NCI-H1092 (cell line): ENCODE results near the gene NKAPL.
A peak's percentile ranks its signal among the peaks of the same experiment; 100 is the strongest.

Experiments used
- DNase-seq: peaks from one replicate; lab custom pipeline; 2025; lab: John Stamatoyannopoulos, UW

NKAPL gene

GRCh38 chr6:28258877-28259777, at the start of gene NKAPL:
Gene NKAPL (plus strand): TSS chr6:28259297. CDS start chr6:28259372, 75 bp downstream.
- no peak for DNase-seq

DNA sequence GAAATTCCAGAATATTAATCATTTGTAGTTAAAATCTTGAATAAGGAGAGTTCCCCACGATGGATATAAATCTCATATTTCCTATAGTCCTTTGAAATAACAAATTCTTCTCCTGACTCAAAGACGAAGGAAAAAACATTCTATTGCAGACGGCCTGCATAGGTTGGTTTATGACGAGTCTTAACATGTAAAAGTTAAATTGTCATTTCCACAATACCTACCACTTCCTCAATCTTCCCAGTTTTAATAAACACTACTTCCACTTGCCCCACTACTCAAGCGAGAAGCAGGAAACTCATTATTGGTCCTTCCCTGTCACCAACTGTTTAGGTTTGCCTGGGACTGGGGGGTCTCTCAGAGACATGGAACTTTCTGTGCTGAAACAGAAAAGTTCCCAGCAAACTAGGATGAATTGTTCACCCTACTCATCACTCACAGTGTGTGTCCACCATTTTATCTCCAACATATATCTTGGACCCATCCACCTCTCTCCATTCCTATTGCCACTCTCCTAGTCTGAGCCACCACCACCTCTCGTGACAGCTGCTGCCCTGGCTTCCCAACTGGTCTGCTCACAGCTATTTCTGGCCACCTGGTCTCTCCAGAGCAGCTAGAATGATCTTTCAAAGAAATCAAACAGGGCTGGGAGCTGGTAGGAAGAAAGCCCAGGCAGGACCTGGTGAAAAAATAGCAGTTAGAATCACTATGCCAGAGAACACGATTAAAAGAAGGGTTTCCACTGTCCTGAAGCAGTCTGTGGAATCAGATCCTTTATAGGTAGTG, 49.2 kb upstream of the NKAPL start:
- DNase-seq, result no peak

- DNase-seq, result no peak
These were observed 47.1 kb upstream of the NKAPL start for GRCh38 chr6:28211840-28212509.

GRCh38 chr6:28212510-28213212, 46.4 kb upstream of the NKAPL start:
- peak; percentile 6 for DNase-seq

DNA sequence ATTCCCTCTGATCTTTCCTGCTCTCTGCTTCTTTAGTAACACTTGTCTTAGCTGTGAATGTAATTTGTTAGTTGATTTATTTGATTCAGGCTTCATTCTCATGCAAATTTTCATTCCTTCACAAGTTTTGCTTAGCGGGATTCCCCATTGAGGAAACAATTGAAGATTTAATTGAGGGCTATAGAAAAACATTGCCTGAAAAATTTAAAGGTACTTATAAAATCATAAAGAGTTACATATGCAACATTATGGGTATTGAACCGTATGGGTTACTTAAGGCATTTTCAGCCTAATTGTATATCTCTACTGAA, 45.9 kb upstream of the NKAPL start:
- no peak for DNase-seq

GRCh38 chr6:28215425-28215824, 43.7 kb upstream of the NKAPL start:
- no peak for DNase-seq

GRCh38 chr6:28217890-28218289, 41.2 kb upstream of the NKAPL start:
- no peak for DNase-seq

- DNase-seq, result peak; percentile 40
These were observed 40.5 kb upstream of the NKAPL start for GRCh38 chr6:28218312-28219248.

DNA sequence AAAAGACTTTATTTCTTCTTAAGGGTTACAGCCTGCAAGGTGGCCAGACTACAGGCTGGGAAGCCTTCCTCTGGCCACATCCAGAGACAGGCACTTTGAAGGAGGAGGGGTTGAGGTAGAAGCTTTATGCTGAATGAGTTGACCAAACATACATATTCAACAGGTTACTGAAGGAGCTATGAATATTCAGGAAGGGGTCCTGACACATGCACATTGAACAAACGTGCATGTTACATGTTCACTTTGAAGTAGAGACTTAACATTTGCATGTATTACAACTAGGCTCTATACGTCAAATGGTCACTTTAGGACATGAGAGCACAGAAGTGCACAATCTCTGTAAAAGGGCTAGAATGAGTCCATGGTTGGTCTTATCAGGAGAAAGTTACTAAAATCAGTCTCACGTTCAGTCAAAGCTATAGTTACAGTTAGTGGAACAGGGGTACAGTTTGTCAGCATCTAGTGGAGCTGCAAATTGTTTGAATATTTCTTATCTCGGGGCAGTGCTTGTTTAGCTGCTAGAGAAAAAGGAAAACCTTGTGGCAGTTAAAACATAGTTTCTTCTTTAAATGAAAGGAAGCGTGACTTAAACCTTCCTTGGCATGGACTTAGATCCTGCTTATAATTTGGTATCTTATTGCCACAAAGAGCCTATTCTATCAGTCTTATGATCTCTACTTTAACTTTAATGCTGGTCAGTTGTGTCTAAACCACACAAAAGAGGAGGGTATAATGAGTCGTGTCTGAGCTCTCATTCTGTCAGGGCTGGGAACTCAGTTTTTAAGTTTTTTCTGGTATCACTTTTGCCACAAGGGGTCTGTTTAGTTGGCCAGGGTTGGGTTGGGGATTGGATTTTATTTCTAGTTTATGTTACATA, 38.6 kb upstream of the NKAPL start:
- no peak for DNase-seq

- DNase-seq, result no peak
These were observed 34.7 kb upstream of the NKAPL start for GRCh38 chr6:28224131-28225055.

DNA sequence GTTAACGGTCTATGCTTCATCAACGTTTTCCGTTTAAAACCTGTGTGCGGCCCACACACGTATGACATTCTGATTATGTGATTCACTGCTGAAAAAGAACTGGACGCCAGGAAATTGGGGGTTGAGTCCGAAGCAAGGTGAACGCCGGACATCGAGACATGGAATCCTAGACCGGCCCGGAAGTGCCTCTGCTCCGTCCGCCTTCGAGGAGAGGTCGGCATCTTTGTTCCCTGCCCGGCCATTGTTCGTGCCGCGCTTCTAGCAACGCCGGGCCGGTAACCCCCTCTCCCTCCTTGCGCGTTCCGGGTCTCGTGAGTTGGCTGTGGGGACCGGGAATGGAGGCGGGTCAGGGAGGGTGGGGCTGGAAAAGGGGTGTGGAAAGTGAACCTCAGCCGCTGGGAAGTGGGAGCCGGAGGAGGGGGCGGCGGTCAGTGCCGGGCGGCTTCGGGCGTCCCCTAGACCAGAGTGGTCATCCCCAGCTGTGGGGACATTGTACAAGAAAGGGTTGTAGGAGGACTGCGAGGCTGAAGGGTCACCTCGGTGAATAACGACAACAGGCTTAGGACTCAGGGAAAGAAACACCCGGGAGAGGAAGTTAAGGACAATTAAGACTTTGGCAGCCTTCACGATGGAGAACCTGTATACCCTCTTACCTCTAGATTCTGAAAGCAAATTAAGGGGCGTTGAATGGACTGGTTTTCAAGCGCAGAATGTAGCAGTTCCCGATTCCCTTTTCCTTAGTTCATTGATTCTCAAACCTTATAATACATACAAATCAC, 33.9 kb upstream of the NKAPL start, which contains the start of gene ZSCAN9:
ZSCAN9 (plus strand) TSS at position 220 of the 779 bp plus-strand sequence. CDS start 1,810 bp downstream, outside the sequence.
- peak; percentile 74 for DNase-seq

DNA sequence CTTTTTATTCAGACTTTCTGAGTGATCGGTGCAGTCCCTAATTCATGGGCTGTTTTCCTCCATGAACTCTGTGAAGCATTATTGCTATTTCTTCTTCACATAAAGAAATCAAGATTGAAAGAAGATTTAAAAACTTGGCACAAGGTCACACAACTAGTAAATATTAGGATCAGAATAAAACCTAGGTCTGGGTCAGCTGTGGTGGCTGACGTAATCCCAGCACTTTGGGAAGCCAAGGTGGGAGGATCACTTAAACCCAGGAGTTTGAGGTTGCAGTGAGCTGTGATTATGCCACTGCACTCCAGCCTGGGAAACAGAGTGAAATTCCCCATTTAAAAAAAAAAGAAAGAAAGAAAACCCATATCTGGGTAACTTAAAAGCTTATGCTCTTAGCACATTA, 32.6 kb upstream of the NKAPL start:
- DNase-seq, result no peak

GRCh38 chr6:28232785-28233184, 26.3 kb upstream of the NKAPL start:
- no peak for DNase-seq

DNA sequence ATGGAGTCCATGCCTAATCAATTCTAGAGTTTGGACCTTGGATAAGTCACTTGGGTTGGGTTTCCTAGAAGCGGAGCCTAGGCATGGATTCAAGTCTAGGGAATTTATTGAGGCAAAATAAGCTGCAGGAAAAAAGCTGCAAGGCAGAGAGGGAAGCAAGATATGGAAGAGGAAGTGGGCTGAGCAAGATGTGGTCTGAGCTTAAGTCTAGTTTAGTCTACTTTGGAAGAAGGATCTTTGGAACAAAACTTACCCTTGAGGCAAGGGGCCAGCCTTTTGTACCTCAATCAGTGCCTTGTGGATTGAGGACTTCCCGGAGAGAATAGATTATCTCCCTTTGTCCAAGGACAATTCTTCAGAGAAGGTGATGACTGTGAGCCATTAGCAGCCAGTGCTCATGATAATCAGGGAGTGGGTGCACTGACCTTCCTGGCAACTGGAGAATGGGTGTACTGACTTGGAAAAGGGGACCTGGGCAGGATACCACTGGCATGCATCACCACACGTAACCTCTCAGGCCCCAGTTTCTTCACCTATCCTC, 23.1 kb upstream of the NKAPL start:
- DNase-seq, result no peak

DNA sequence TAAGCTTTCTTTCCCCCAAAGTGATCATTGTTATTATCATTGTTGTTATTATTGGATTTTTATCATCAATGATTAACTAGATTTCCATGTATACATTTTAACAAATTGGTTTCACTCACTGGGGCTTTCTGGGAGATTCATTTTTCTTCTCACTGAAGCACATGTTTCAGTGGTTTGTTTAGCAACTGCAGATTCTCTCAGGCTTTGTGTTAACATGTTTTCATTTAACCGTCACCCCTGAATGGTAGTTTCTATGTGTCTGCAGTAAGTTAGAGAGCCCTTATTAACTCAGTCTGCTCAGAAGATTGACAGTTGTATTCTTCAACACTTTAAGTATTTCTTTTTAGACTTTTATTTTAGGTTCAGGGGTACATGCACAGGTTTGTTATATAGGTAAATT, 19.5 kb upstream of the NKAPL start:
- no peak for DNase-seq

DNA sequence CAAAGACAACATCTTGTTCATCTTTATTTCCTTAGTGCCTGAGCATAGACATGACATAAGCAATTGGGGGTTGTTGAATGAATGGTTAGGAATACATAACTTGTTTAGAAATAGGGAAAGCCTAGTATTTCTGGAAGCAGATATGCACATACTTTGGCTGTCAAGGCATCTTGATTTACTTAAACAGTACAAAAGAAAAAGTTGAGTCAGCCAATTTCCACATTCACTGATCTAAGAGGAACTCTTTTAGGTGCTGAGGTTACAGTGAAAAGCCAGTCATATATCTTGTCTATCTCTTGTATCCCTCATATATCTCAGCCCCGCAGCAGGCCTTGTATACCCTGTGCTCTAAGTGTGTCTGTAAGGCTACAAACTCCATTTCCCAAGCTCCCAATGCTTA, 18.6 kb upstream of the NKAPL start:
- no peak for DNase-seq

DNA sequence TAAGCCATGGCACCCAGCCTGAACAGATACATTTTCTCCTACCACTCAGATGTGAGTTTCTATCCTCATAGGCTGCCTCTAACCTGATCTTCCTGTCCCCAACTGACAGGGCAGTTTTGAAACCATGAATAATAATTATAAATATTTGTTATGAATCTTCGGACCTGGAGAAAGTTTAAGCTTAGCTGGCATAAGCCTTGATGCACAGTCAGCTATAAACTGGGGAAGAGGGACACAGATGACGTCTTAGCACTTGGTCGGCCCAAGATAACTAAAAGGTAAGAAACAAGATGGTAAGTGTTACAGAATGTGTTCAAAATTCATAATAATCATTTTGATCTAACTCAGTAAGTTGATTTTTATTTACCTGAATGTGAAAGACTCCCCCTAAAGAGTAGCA, 15.2 kb upstream of the NKAPL start:
- DNase-seq, result no peak
